HG02840 (cell line): ENCODE results near the gene SND1.
A peak's percentile ranks its signal among the peaks of the same experiment; 100 is the strongest.

ENCODE experiments used
- ATAC-seq: cut with Tn5 transposase; IDR thresholded peaks from one replicate; pipeline ENCODE4 v1.9.1; 2021; ENCODE audit warnings: mild to moderate bottlenecking, moderate library complexity, moderate number of reproducible peaks; ENCODE audit not compliant: unreplicated experiment, low FRiP score

The SND1 gene

GRCh38 chr7:127850195-127850594 is 198.2 kb downstream of the SND1 start:
- no peak for ATAC-seq

GRCh38 chr7:127854383-127854782 is 202.4 kb downstream of the SND1 start:
- no peak for ATAC-seq

- ATAC-seq = no peak
Observed at GRCh38 chr7:127857464-127857841, 205.5 kb downstream of the SND1 start.

GRCh38 chr7:127858091-127858914 is 206.3 kb downstream of the SND1 start:
- no peak for ATAC-seq

- no peak for ATAC-seq
Observed at GRCh38 chr7:127858915-127859189, 206.9 kb downstream of the SND1 start.

GRCh38 chr7:127859330-127859729 is 207.3 kb downstream of the SND1 start:
- no peak for ATAC-seq

GRCh38 chr7:127862525-127862924 is 210.5 kb downstream of the SND1 start:
- no peak for ATAC-seq

GRCh38 chr7:127863082-127863481 is 211.1 kb downstream of the SND1 start:
- ATAC-seq = no peak

- no peak for ATAC-seq
Observed at GRCh38 chr7:127865466-127865865, 213.5 kb downstream of the SND1 start.

- ATAC-seq = peak; percentile 59
Observed at GRCh38 chr7:127870231-127870907, 218.4 kb downstream of the SND1 start.

- no peak for ATAC-seq
Observed at GRCh38 chr7:127871226-127871625, 219.2 kb downstream of the SND1 start.

- no peak for ATAC-seq
Observed at GRCh38 chr7:127872122-127872521, 220.1 kb downstream of the SND1 start.

GRCh38 chr7:127873151-127873550 is 221.2 kb downstream of the SND1 start:
- ATAC-seq = no peak

- no peak for ATAC-seq
Observed at GRCh38 chr7:127873715-127874636, 222.0 kb downstream of the SND1 start.

- ATAC-seq = no peak
Observed at GRCh38 chr7:127874951-127875608, 223.1 kb downstream of the SND1 start.

- no peak for ATAC-seq
Observed at GRCh38 chr7:127876393-127876792, 224.4 kb downstream of the SND1 start.

GRCh38 chr7:127877951-127878350 is 226.0 kb downstream of the SND1 start:
- no peak for ATAC-seq

GRCh38 chr7:127878791-127879190 is 226.8 kb downstream of the SND1 start:
- ATAC-seq = no peak

GRCh38 chr7:127879436-127879835 is 227.4 kb downstream of the SND1 start:
- no peak for ATAC-seq

GRCh38 chr7:127879942-127880341 is 227.9 kb downstream of the SND1 start:
- ATAC-seq = no peak

GRCh38 chr7:127880454-127880853 is 228.5 kb downstream of the SND1 start:
- no peak for ATAC-seq
